HepG2 (cell line): Measurements from ENCODE around the gene BGN. TPM values are rescaled to one million over a fixed set of nuclear protein-coding genes. Genes with fewer than 3 reads are reported as not detected.

Experiments used
- ATAC-seq: fragments of 200-7000 bp; cut with Tn5 transposase; 3 replicates; pipeline ENCODE4 v1.9.1; 2020; ENCODE audit warnings: mild to moderate bottlenecking, moderate library complexity
- BruUV-seq: library from RNA; stranded (reverse); fragments of 400-500 nt; replicated peaks from 2 replicates; lab custom pipeline; 2021; lab: Mats Ljungman, UMichigan
- CTCF ChIA-PET: fragments of 300-600 bp; formaldehyde crosslinking; extraction: SDS; loops from one replicate; lab custom pipeline; 2021; ENCODE audit warnings: low total read pairs, inconsistent platforms, low intra/inter-chr PET ratio; lab: Yijun Ruan, JAX
- POLR2A ChIA-PET: fragments of 350-600 bp; sonication (Branson Sonifier 250); formaldehyde crosslinking; loops from one replicate; lab custom pipeline; 2020; ENCODE audit warnings: antibody characterized with exemption, inconsistent platforms; lab: Yijun Ruan, JAX
- DNase-seq: peaks from one replicate; pipeline ENCODE4 v3.0.0-alpha.2; 2015; ENCODE audit warnings: low spot score
- FAIRE-seq: peaks from 3 replicates; lab custom pipeline; 2011; peaks lifted over from hg19 to GRCh38; lab: Jason Lieb, UNC
- H2AFZ ChIP-seq: one replicate; pipeline ENCODE4 v1.6.1; 2011; ENCODE audit warnings: low read length, inconsistent platforms
- H3K27ac ChIP-seq: fragments of 300-600 bp; 3 replicates; pipeline ENCODE4 v1.8.0; 2011; ENCODE audit warnings: mixed run types, mild to moderate bottlenecking, mixed read lengths, low read length, inconsistent platforms; ENCODE audit not compliant: insufficient read depth; ENCODE audit errors: extremely low read length
- H3K27me3 ChIP-seq, 2 experiments: fragments of 200-600 bp in 1 of 2; 2 replicates in 1 of 2; 3 replicates in 1 of 2; pipeline versions ENCODE4 v1.6.0 to v1.8.0; 2011; ENCODE audit warnings: low read length in 2 of 2, mild to moderate bottlenecking in 2 of 2, moderate library complexity in 2 of 2, inconsistent platforms in 1 of 2; ENCODE audit not compliant: insufficient read depth in 2 of 2, control insufficient read depth in 1 of 2
- H3K36me3 ChIP-seq, 2 experiments: fragments of 200-600 bp in 1 of 2; replicated peaks in 1 of 2; 2 replicates in 1 of 2; 3 replicates in 1 of 2; pipeline versions ENCODE4 v1.5.1 to v1.8.0; 2011; ENCODE audit warnings: low read length in 2 of 2, inconsistent platforms in 1 of 2; ENCODE audit not compliant: insufficient read depth in 2 of 2, control insufficient read depth in 1 of 2
- H3K4me1 ChIP-seq: 2 replicates; pipeline ENCODE4 v1.5.1; 2012; ENCODE audit warnings: low read length, inconsistent platforms; ENCODE audit not compliant: insufficient read depth
- H3K4me2 ChIP-seq: 2 replicates; pipeline ENCODE4 v1.6.0; 2011; ENCODE audit warnings: low read depth, low read length, inconsistent platforms
- H3K4me3 ChIP-seq, 3 experiments: fragments of 200-600 bp in 1 of 3; sonication (generic), shearing (Covaris generic) in 1 of 3; replicated peaks in 1 of 3; 2 replicates each; pipeline ENCODE4 v1.5.1; 2011 to 2016; ENCODE audit warnings: low read length in 3 of 3, inconsistent platforms in 2 of 3, low read depth in 2 of 3, mild to moderate bottlenecking in 2 of 3, control low read depth in 1 of 3, mixed read lengths in 1 of 3; ENCODE audit not compliant: insufficient read depth in 1 of 3
- H3K79me2 ChIP-seq: one replicate; pipeline ENCODE4 v1.6.1; 2011; ENCODE audit warnings: low read length, inconsistent platforms; ENCODE audit not compliant: insufficient read depth
- H3K9ac ChIP-seq: 2 replicates; pipeline ENCODE4 v1.6.0; 2011; ENCODE audit warnings: mild to moderate bottlenecking, low read depth, low read length, inconsistent platforms; ENCODE audit not compliant: insufficient read depth
- H3K9me3 ChIP-seq: 2 replicates; pipeline ENCODE4 v1.5.1; 2012; ENCODE audit warnings: mild to moderate bottlenecking, low read length
- H4K20me1 ChIP-seq: 2 replicates; pipeline ENCODE4 v1.6.0; 2011; ENCODE audit warnings: inconsistent platforms, mild to moderate bottlenecking, low read length, moderate library complexity; ENCODE audit not compliant: insufficient read depth
- STAG1 ChIP-seq: sonication (generic); formaldehyde crosslinking; IDR thresholded peaks from 2 replicates; pipeline ENCODE4 v1.4.0; 2020; ENCODE audit warnings: missing genetic modification reagents
- ZNF687 ChIP-seq: sonication (generic); formaldehyde crosslinking; IDR thresholded peaks from 2 replicates; pipeline ENCODE4 v1.5.1; 2020; ENCODE audit warnings: mild to moderate bottlenecking, missing genetic modification reagents, moderate library complexity
- WGBS: methylation state at CpG from one replicate; pipeline ENCODE4 v1.1.6; 2017; ENCODE audit warnings: low lambda C conversion rate; 5-methylcytosine and 5-hydroxymethylcytosine counted together
- in situ Hi-C: cut with HindIII; loops from 2 replicates; pipeline ENCODE4 v1.10.0; 2017; ENCODE audit warnings: low pct_unique_long_range_greater_than_20kb; ENCODE audit not compliant: extremely low pct_ligation_motif_present
- intact Hi-C: fragments of 100-400 bp; cut with micrococcal nuclease; formaldehyde crosslinking; loops from one replicate; pipeline ENCODE4 v1.10.0; 2022; ENCODE audit not compliant: unreplicated experiment
- polyA plus RNA-seq, 8 experiments: library from polyadenylated mRNA; depleted of rRNA in 3 of 8; stranded (reverse) in 7 of 8; unstranded in 1 of 8; fragments of >200 nt; fragmentation: Illumina TruSeq in 4 of 8; extraction: Trizol in 4 of 8; gene quantifications; 2 replicates each; pipeline versions ENCODE4 v1.2.1 to v1.2.3, GENCODE V29; 2011 to 2016; ENCODE audit warnings: low read depth in 4 of 8, missing spikeins in 1 of 8, mixed read lengths in 1 of 8; ENCODE audit not compliant: insufficient read depth in 1 of 8
- total RNA-seq, 5 experiments: library from RNA; depleted of rRNA; stranded (reverse); fragments of >200 nt; fragmentation: Illumina TruSeq; extraction: Trizol; gene quantifications; 2 replicates each; pipeline ENCODE4 v1.2.3, GENCODE V29; 2016; ENCODE audit warnings: low read depth in 1 of 5

The BGN gene
- total and polyA plus RNA-seq, 2 of the 13 experiments (the other 11 are each of a cell fraction or from before 2014, with no cell fraction given): 0.18 to 0.63 TPM

GRCh38 chrX:153557618-153558355 lies 63.0 kb downstream of the BGN start:
- H3K9me3 ChIP-seq: no peaks in the 10 kb centered on the region
- intact Hi-C loops (no loop called here), in situ Hi-C loops (loop anchor here (5.0 kb wide), 1 partner anchor 110 kb away; no protein-coding TSS in a partner anchor)
- ChIA-PET POLR2A (no interaction called here), CTCF (no interaction called here)
- FAIRE-seq (no peak), DNase-seq (no peak), ATAC-seq (no peak)
- H3K4me1 ChIP-seq: peaks cover 5% of the 10 kb centered on the region; the same call in 1 of the 2 replicates
- no peak overlapping the region for H2AFZ ChIP-seq
- no peaks in the 10 kb centered on the region for H3K36me3 ChIP-seq
- peaks cover 0 to 37% of the 10 kb centered on the region in 2 experiments; a peak in 3 of 5 replicates for H3K27me3 ChIP-seq
- H3K27ac ChIP-seq: no peak overlapping the region
- H3K4me3 ChIP-seq: no peak overlapping the region
- TF ChIP-seq STAG1 (CRISPR knock-in tag) (peak; percentile 31), ZNF687 (CRISPR knock-in tag) (no peak)
- no CpG with 5 or more reads among the region's 19 CpGs for WGBS
- no peaks in the 10 kb centered on the region for H4K20me1 ChIP-seq
- H3K9ac ChIP-seq: no peak overlapping the region
- H3K4me2 ChIP-seq: no peak overlapping the region
- no peaks in the 10 kb centered on the region for H3K79me2 ChIP-seq
- no TSS peak for BruUV-seq

Other genes starting within 250 kb of the BGN start
- not detected in 2 replicates for gene PNMA6F, start 173.2 kb upstream of the BGN start, total RNA-seq (2016; rRNA removed; fragmentation: Illumina TruSeq; extraction: Trizol)
- gene PNMA6F, start 173.2 kb upstream of the BGN start, polyA plus RNA-seq (2011; rRNA removed): not detected in 2 replicates
- gene ZNF275, start 160.8 kb upstream of the BGN start, total RNA-seq (2016; rRNA removed; fragmentation: Illumina TruSeq; extraction: Trizol): 6.4 and 9.5 TPM in 2 replicates
- gene ZNF275, start 160.8 kb upstream of the BGN start, polyA plus RNA-seq (2011; rRNA removed): 11.1 and 11.8 TPM in 2 replicates
- not detected in 2 replicates for gene PNMA6E, start 93.6 kb upstream of the BGN start, total RNA-seq (2016; rRNA removed; fragmentation: Illumina TruSeq; extraction: Trizol)
- not detected in 2 replicates for gene PNMA6E, start 93.6 kb upstream of the BGN start, polyA plus RNA-seq (2011; rRNA removed)
- 0.02 and 0.03 TPM in 2 replicates for gene ZFP92, start 83.5 kb upstream of the BGN start, total RNA-seq (2016; rRNA removed; fragmentation: Illumina TruSeq; extraction: Trizol)
- gene ZFP92, start 83.5 kb upstream of the BGN start, polyA plus RNA-seq (2011; rRNA removed): not detected in 2 replicates
- 0.18 TPM in 1 of 2 replicates, not detected in the other for gene TREX2, start 48.9 kb upstream of the BGN start, total RNA-seq (2016; rRNA removed; fragmentation: Illumina TruSeq; extraction: Trizol)
- gene TREX2, start 48.9 kb upstream of the BGN start, polyA plus RNA-seq (2011; rRNA removed): 0.13 and 0.17 TPM in 2 replicates
- 42.4 and 52.1 TPM in 2 replicates for gene HAUS7, start 24.4 kb upstream of the BGN start, total RNA-seq (2016; rRNA removed; fragmentation: Illumina TruSeq; extraction: Trizol)
- gene HAUS7, start 24.4 kb upstream of the BGN start, polyA plus RNA-seq (2011; rRNA removed): 9.1 and 10.9 TPM in 2 replicates
- not detected in 2 replicates for gene ATP2B3, start 22.7 kb downstream of the BGN start, total RNA-seq (2016; rRNA removed; fragmentation: Illumina TruSeq; extraction: Trizol)
- gene ATP2B3, start 22.7 kb downstream of the BGN start, polyA plus RNA-seq (2011; rRNA removed): not detected in 2 replicates
- 23.7 and 25.5 TPM in 2 replicates for gene CCNQ, start 104.2 kb downstream of the BGN start, total RNA-seq (2016; rRNA removed; fragmentation: Illumina TruSeq; extraction: Trizol)
- 15.0 and 22.0 TPM in 2 replicates for gene CCNQ, start 104.2 kb downstream of the BGN start, polyA plus RNA-seq (2011; rRNA removed)
- gene DUSP9, start 152.2 kb downstream of the BGN start, total RNA-seq (2016; rRNA removed; fragmentation: Illumina TruSeq; extraction: Trizol): 357 and 435 TPM in 2 replicates
- gene DUSP9, start 152.2 kb downstream of the BGN start, polyA plus RNA-seq (2011; rRNA removed): 235 and 335 TPM in 2 replicates
- gene PNCK, start 178.8 kb downstream of the BGN start, total RNA-seq (2016; rRNA removed; fragmentation: Illumina TruSeq; extraction: Trizol): not detected in 2 replicates
- gene PNCK, start 178.8 kb downstream of the BGN start, polyA plus RNA-seq (2011; rRNA removed): 33.1 and 55.3 TPM in 2 replicates
- gene SLC6A8, start 192.9 kb downstream of the BGN start, total RNA-seq (2016; rRNA removed; fragmentation: Illumina TruSeq; extraction: Trizol): 9.0 and 13.9 TPM in 2 replicates
- gene SLC6A8, start 192.9 kb downstream of the BGN start, polyA plus RNA-seq (2011; rRNA removed): 176 and 264 TPM in 2 replicates
- 101 and 178 TPM in 2 replicates for gene BCAP31, start 229.4 kb downstream of the BGN start, total RNA-seq (2016; rRNA removed; fragmentation: Illumina TruSeq; extraction: Trizol)
- gene BCAP31, start 229.4 kb downstream of the BGN start, polyA plus RNA-seq (2011; rRNA removed): 139 and 155 TPM in 2 replicates
- 10.1 and 15.9 TPM in 2 replicates for gene ABCD1, start 229.9 kb downstream of the BGN start, total RNA-seq (2016; rRNA removed; fragmentation: Illumina TruSeq; extraction: Trizol)
- 11.4 and 15.4 TPM in 2 replicates for gene ABCD1, start 229.9 kb downstream of the BGN start, polyA plus RNA-seq (2011; rRNA removed)